ENCODE data around the gene MEGF9. TPM values are rescaled to one million over a fixed set of nuclear protein-coding genes. Genes with fewer than 3 reads are reported as not detected.

The MEGF9 gene
- total RNA-seq, 1 experiment from 2014 or later = 12.2 TPM

GRCh38 chr9:120745278-120745677 is 31.0 kb upstream of the MEGF9 start:
- Histone ChIP-seq H3K36me3 (ENCODE audit: insufficient read depth, low read length, poor library complexity, severe bottlenecking) (no peaks in the 10 kb centered on the region), H3K27ac (ENCODE audit: low read depth, low read length, poor library complexity, severe bottlenecking) (no peak overlapping the region), H3K9me3 (ENCODE audit: low read depth, low read length, poor library complexity, severe bottlenecking) (no peaks in the 10 kb centered on the region), H3K27me3 (replicated peaks; ENCODE audit: insufficient read depth, low read depth, low read length, poor library complexity) (no peaks in the 10 kb centered on the region), H3K4me3 (ENCODE audit: low read depth, low read length, poor library complexity, severe bottlenecking) (no peak overlapping the region), H3K4me1 (ENCODE audit: insufficient read depth, low read length, poor library complexity, severe bottlenecking) (no peaks in the 10 kb centered on the region)
- BruUV-seq (replicated peaks) = no TSS peak
- DNase-seq (ENCODE audit: low spot score) = no peak
- intact Hi-C loops (cut with micrococcal nuclease; ENCODE audit: unreplicated experiment) = no loop called here
- POLR2A ChIA-PET (ENCODE audit: low non-redundant PET) = no interaction called here
- TF ChIP-seq CTCF (conservative IDR thresholded peaks at IDR 0.05; ENCODE audit: low read depth, low read length) (no peak), EZH2 (IDR thresholded peaks at IDR 0.05; ENCODE audit: borderline replicate concordance, low read depth, low read length, poor library complexity, severe bottlenecking) (no peak)
- CTCF ChIA-PET = interaction anchor here (0.7 kb wide), 1 partner anchor 120 kb away, joined by 8 read pairs; no protein-coding TSS in a partner anchor

DNA sequence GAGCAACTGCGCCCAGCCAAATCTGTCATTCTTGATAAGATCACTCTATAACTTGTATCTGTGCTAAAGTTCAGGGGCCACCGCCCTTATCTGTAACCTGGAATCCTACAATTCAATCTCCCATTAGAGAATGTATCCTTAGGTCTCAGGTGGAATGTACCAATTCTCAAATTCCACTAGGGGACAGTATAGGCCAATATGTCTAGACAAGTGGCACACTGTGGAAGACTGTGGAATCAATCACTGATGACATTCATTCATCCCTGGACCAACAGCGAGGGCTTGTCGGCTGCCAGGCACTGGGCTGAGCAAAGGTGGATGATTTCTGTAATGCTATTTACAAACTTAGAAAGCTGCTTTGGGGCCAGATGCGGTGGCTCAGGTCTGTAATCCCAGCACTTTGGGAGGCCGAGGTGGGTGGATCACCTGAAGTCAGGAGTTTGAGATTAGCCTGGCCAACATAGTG is 28.7 kb upstream of the MEGF9 start:
- Histone ChIP-seq H3K4me3 (ENCODE audit: low read depth, low read length, poor library complexity, severe bottlenecking) (no peak overlapping the region), H3K27me3 (replicated peaks; ENCODE audit: insufficient read depth, low read depth, low read length, poor library complexity) (no peaks in the 10 kb centered on the region), H3K27ac (ENCODE audit: low read depth, low read length, poor library complexity, severe bottlenecking) (no peak overlapping the region), H3K36me3 (ENCODE audit: insufficient read depth, low read length, poor library complexity, severe bottlenecking) (no peaks in the 10 kb centered on the region), H3K9me3 (ENCODE audit: low read depth, low read length, poor library complexity, severe bottlenecking) (no peaks in the 10 kb centered on the region), H3K4me1 (ENCODE audit: insufficient read depth, low read length, poor library complexity, severe bottlenecking) (no peaks in the 10 kb centered on the region)
- TF ChIP-seq CTCF (conservative IDR thresholded peaks at IDR 0.05; ENCODE audit: low read depth, low read length) = peak; percentile 73
- no peak for TF ChIP-seq EZH2 (IDR thresholded peaks at IDR 0.05; ENCODE audit: borderline replicate concordance, low read depth, low read length, poor library complexity, severe bottlenecking)
- ChIA-PET POLR2A (ENCODE audit: low non-redundant PET) (no interaction called here), CTCF (interaction anchor here (0.6 kb wide), 1 partner anchor 348 kb away, joined by 5 read pairs; no protein-coding TSS in a partner anchor)
- DNase-seq (ENCODE audit: low spot score) = peak; percentile 74
- intact Hi-C loops (cut with micrococcal nuclease; ENCODE audit: unreplicated experiment) = loop anchor here (5.0 kb wide), 1 partner anchor 654 kb away; no protein-coding TSS in a partner anchor
- no TSS peak for BruUV-seq (replicated peaks)

DNA sequence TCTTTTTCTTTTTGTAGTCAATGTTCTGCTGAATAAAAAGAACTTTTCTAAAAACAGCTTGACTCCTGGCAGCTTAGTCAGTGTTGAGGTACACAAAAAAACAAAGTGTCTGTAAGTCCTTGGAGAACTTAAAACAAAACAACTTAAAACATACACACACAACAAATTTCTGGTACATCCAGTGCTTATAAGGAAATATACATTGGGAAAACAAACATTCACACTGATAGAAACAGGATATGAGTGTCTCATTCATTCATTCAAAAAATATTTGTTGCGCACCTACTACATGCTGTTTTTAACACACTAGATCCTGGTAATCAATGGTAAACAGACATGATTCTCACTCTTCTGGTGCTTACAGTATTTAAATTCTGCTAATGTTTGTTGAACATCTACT is 27.4 kb upstream of the MEGF9 start:
- BruUV-seq (replicated peaks) = no TSS peak
- no peaks in the 10 kb centered on the region for H3K36me3 ChIP-seq (ENCODE audit: insufficient read depth, low read length, poor library complexity, severe bottlenecking)
- H3K4me1 ChIP-seq (ENCODE audit: insufficient read depth, low read length, poor library complexity, severe bottlenecking) = no peaks in the 10 kb centered on the region
- no peak for DNase-seq (ENCODE audit: low spot score)
- H3K9me3 ChIP-seq (ENCODE audit: low read depth, low read length, poor library complexity, severe bottlenecking) = no peaks in the 10 kb centered on the region
- no peak for TF ChIP-seq EZH2 (IDR thresholded peaks at IDR 0.05; ENCODE audit: borderline replicate concordance, low read depth, low read length, poor library complexity, severe bottlenecking)
- TF ChIP-seq CTCF (conservative IDR thresholded peaks at IDR 0.05; ENCODE audit: low read depth, low read length) = no peak
- intact Hi-C loops (cut with micrococcal nuclease; ENCODE audit: unreplicated experiment) = loop anchor here (5.0 kb wide), 1 partner anchor 656 kb away; no protein-coding TSS in a partner anchor
- H3K27ac ChIP-seq (ENCODE audit: low read depth, low read length, poor library complexity, severe bottlenecking) = no peak overlapping the region
- CTCF ChIA-PET = no interaction called here
- H3K4me3 ChIP-seq (ENCODE audit: low read depth, low read length, poor library complexity, severe bottlenecking) = no peak overlapping the region
- POLR2A ChIA-PET (ENCODE audit: low non-redundant PET) = no interaction called here
- H3K27me3 ChIP-seq (replicated peaks; ENCODE audit: insufficient read depth, low read depth, low read length, poor library complexity) = no peaks in the 10 kb centered on the region
